Small intestine (tissue), 7 donors: ENCODE results near the gene GALNT17. TPM values are rescaled to one million over a fixed set of nuclear protein-coding genes. Genes with fewer than 3 reads are reported as not detected.
"Not testable (repeated sequence)": the region's sequence is repeated elsewhere in the genome, so short reads cannot be mapped to it uniquely, and the experiment has no call there.

Experiments
- DNase-seq, 2 donors: peaks; one replicate each; pipeline versions ENCODE4 v3.0.0 to v3.0.0-alpha.2; 2013
- FAIRE-seq: peaks from 2 replicates; lab custom pipeline; 2012; peaks lifted over from hg19 to GRCh38; lab: Jason Lieb, UNC
- H3K27ac ChIP-seq, 3 donors: one replicate each; pipeline ENCODE4 v1.5.1; 2013; ENCODE audit warnings: low read length in 2 of 3, mild to moderate bottlenecking in 2 of 3, control low read depth in 1 of 3, inconsistent platforms in 1 of 3, low read depth in 1 of 3, moderate library complexity in 1 of 3
- H3K27me3 ChIP-seq, 3 donors: one replicate each; pipeline ENCODE4 v1.6.1; 2013; ENCODE audit warnings: low read length in 3 of 3, inconsistent platforms in 1 of 3; ENCODE audit not compliant: control insufficient read depth in 3 of 3, insufficient read depth in 3 of 3
- H3K36me3 ChIP-seq, 3 donors: one replicate each; pipeline ENCODE4 v1.6.1; 2013; ENCODE audit warnings: low read length in 3 of 3, inconsistent platforms in 1 of 3, low read depth in 1 of 3, mild to moderate bottlenecking in 1 of 3, moderate library complexity in 1 of 3; ENCODE audit not compliant: control insufficient read depth in 3 of 3, insufficient read depth in 2 of 3
- H3K4me1 ChIP-seq, 3 donors: one replicate each; pipeline ENCODE4 v1.6.1; 2013; ENCODE audit warnings: low read length in 2 of 3, inconsistent platforms in 1 of 3, low read depth in 1 of 3, mild to moderate bottlenecking in 1 of 3, moderate library complexity in 1 of 3; ENCODE audit not compliant: control insufficient read depth in 3 of 3, insufficient read depth in 2 of 3
- H3K4me3 ChIP-seq, 3 donors: one replicate each; pipeline ENCODE4 v1.5.1; 2013; ENCODE audit warnings: low read length in 3 of 3, control low read depth in 1 of 3, inconsistent platforms in 1 of 3, low read depth in 1 of 3, mild to moderate bottlenecking in 1 of 3, moderate library complexity in 1 of 3
- H3K9me3 ChIP-seq, 2 donors: one replicate each; pipeline ENCODE4 v1.6.1; 2013; ENCODE audit warnings: low read depth in 1 of 2, low read length in 1 of 2; ENCODE audit not compliant: control insufficient read depth in 2 of 2, insufficient read depth in 1 of 2
- WGBS, 3 donors: extraction: QIAGEN DNeasy Blood & Tissue Kit; methylation state at CpG; one replicate each; pipeline ENCODE4 v1.1.7; 2013; 5-methylcytosine and 5-hydroxymethylcytosine counted together
- polyA plus RNA-seq, 4 donors: library from polyadenylated mRNA; stranded (reverse) in 3 of 4; unstranded in 1 of 4; fragments of 200-250 nt in 3 of 4; fragments of 120-200 nt in 1 of 4; gene quantifications; one replicate each; pipeline versions ENCODE4 v1.2.1 to v1.2.3, GENCODE V29; 2013
- donor health status: healthy with polysubstance abuse.
- donor health status: control.
- donor health status: control.
- donor health status: Bipolar disorder and iron deficiency.
- donor health status: healthy.

Gene GALNT17
- polyA plus RNA-seq, 4 donors, result 0.34 to 2.9 (median 0.54) TPM; not detected in 1

- H3K27ac ChIP-seq, H3K27me3 ChIP-seq, H3K36me3 ChIP-seq, H3K4me1 ChIP-seq, H3K9me3 ChIP-seq, H3K4me3 ChIP-seq, FAIRE-seq, DNase-seq: not testable (repeated sequence)
- 71 to 85% (median 80%) methylated on average over 4 of the region's 4 CpGs for WGBS, 3 donors
Observed at GRCh38 chr7:71592388-71592787, 460.4 kb downstream of the GALNT17 start.

GRCh38 chr7:71594736-71595135, 462.8 kb downstream of the GALNT17 start:
- FAIRE-seq, result no peak

GRCh38 chr7:71595176-71595575, 463.2 kb downstream of the GALNT17 start:
- WGBS, 3 donors, result 90 to 94% (median 93%) methylated on average over 3 of the region's 3 CpGs
- Histone ChIP-seq H3K4me3 (no peak overlapping the region), H3K36me3 (no peaks in the 10 kb centered on the region), H3K4me1 (no peaks in the 10 kb centered on the region), H3K9me3 (no peaks in the 10 kb centered on the region), H3K27ac (no peak overlapping the region), H3K27me3 (no peaks in the 10 kb centered on the region)
- FAIRE-seq (no peak), DNase-seq (no peak)

More at GRCh38 chr7:71594736-71595135, 462.8 kb downstream of the GALNT17 start:
- no peaks in the 10 kb centered on the region for H3K9me3 ChIP-seq
- DNase-seq, result no peak
- no peaks in the 10 kb centered on the region for H3K36me3 ChIP-seq
- H3K4me1 ChIP-seq, result no peaks in the 10 kb centered on the region
- H3K27ac ChIP-seq, result no peak overlapping the region
- H3K4me3 ChIP-seq, result no peak overlapping the region
- H3K27me3 ChIP-seq, result no peaks in the 10 kb centered on the region

GRCh38 chr7:71598553-71598952, 466.6 kb downstream of the GALNT17 start:
- FAIRE-seq, result no peak
- WGBS, 3 donors, result 86 to 89% (median 88%) methylated on average over 6 of the region's 6 CpGs
- no peaks in the 10 kb centered on the region for H3K36me3 ChIP-seq

GRCh38 chr7:71601851-71602250, 469.9 kb downstream of the GALNT17 start:
- DNase-seq (no peak), FAIRE-seq (no peak)
- no peaks in the 10 kb centered on the region for H3K9me3 ChIP-seq
- no peak overlapping the region for H3K27ac ChIP-seq
- no peak overlapping the region for H3K4me3 ChIP-seq
- no peaks in the 10 kb centered on the region for H3K36me3 ChIP-seq
- H3K27me3 ChIP-seq, result no peaks in the 10 kb centered on the region
- H3K4me1 ChIP-seq, result no peaks in the 10 kb centered on the region
- WGBS, 3 donors, result 56 to 70% (median 62%) methylated on average over 6 of the region's 6 CpGs

More at GRCh38 chr7:71598553-71598952, 466.6 kb downstream of the GALNT17 start:
- H3K4me3 ChIP-seq, result no peak overlapping the region
- H3K9me3 ChIP-seq, result no peaks in the 10 kb centered on the region
- DNase-seq, result no peak
- H3K27ac ChIP-seq, result no peak overlapping the region
- H3K27me3 ChIP-seq, result no peaks in the 10 kb centered on the region
- H3K4me1 ChIP-seq, result no peaks in the 10 kb centered on the region

- DNase-seq (no peak), FAIRE-seq (no peak)
- no peaks in the 10 kb centered on the region for H3K4me1 ChIP-seq
- no peak overlapping the region for H3K4me3 ChIP-seq
- no peaks in the 10 kb centered on the region for H3K27me3 ChIP-seq
- no peak overlapping the region for H3K27ac ChIP-seq
- H3K36me3 ChIP-seq, result no peaks in the 10 kb centered on the region
- WGBS, 3 donors, result 83 to 89% (median 83%) methylated on average over 9 of the region's 9 CpGs
- H3K9me3 ChIP-seq, result no peaks in the 10 kb centered on the region
Observed at GRCh38 chr7:71604818-71605414, 473.0 kb downstream of the GALNT17 start.

- FAIRE-seq, result no peak
- WGBS, 3 donors, result 72 to 79% (median 78%) methylated on average over 2 of the region's 2 CpGs
Observed at GRCh38 chr7:71611986-71612385, 480.0 kb downstream of the GALNT17 start.

GRCh38 chr7:71612911-71613310, 481.0 kb downstream of the GALNT17 start:
- H3K27ac ChIP-seq, result no peak overlapping the region
- WGBS, 3 donors, result 38 to 62% (median 59%) methylated on average over 6 of the region's 6 CpGs

More at GRCh38 chr7:71611986-71612385, 480.0 kb downstream of the GALNT17 start:
- Histone ChIP-seq H3K4me3 (no peak overlapping the region), H3K4me1 (no peaks in the 10 kb centered on the region), H3K9me3 (no peaks in the 10 kb centered on the region), H3K36me3 (no peaks in the 10 kb centered on the region), H3K27me3 (no peaks in the 10 kb centered on the region), H3K27ac (no peak overlapping the region)
- DNase-seq, result no peak

GRCh38 chr7:71613313-71613712, 481.4 kb downstream of the GALNT17 start:
- WGBS, 3 donors, result 10 to 19% (median 14%) methylated on average over 3 of the region's 3 CpGs
- no peaks in the 10 kb centered on the region for H3K27me3 ChIP-seq
- DNase-seq, result no peak
- H3K27ac ChIP-seq, result no peak overlapping the region
- H3K36me3 ChIP-seq, result no peaks in the 10 kb centered on the region
- H3K4me1 ChIP-seq, result no peaks in the 10 kb centered on the region
- no peak for FAIRE-seq
- no peaks in the 10 kb centered on the region for H3K9me3 ChIP-seq
- no peak overlapping the region for H3K4me3 ChIP-seq

More at GRCh38 chr7:71612911-71613310, 481.0 kb downstream of the GALNT17 start:
- no peaks in the 10 kb centered on the region for H3K27me3 ChIP-seq
- no peaks in the 10 kb centered on the region for H3K4me1 ChIP-seq
- no peak overlapping the region for H3K4me3 ChIP-seq
- H3K9me3 ChIP-seq, result no peaks in the 10 kb centered on the region
- FAIRE-seq, result no peak
- DNase-seq, result no peak
- H3K36me3 ChIP-seq, result no peaks in the 10 kb centered on the region
